IPS-11a (cell line): ENCODE data around the gene PRSS12.
"Not testable (repeated sequence)": the region's sequence is repeated elsewhere in the genome, so short reads cannot be mapped to it uniquely, and the experiment has no call there.

Experiments
- H3K4me3 ChIP-seq: one replicate; pipeline ENCODE4 v1.5.1; 2013; ENCODE audit warnings: low read depth, low read length, control low read depth

PRSS12 gene

DNA sequence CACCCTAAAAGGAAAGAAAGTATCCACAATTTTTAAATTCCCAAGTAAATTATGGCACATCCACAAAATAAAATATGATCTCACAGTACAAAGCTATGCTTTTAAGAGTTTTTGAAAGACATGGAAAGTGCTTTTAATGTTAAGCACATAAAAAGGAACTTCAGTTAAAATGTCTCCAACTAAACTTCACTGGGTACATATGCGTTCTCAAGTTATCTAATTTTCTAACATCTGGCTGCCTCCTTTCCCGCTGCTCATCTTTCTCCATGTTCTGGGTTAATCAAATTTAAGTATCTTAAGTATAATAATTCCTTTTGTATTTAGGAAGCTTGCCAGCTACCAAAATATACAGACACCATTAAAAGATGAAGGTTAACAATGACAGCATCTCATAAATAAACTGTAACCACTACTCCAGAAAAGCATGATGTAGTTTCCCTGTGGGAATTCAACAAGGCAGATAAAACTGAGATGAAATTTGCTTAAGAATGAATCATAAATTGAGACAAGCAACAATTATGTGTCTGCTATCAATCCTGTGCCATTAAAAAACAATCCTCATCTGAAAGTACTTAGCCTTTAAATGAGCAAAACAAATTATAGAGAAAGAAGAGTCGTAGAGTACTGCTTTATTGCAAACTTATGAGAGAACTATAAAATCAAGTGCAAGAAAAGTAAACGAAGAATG is 25.1 kb downstream of the PRSS12 start:
- H3K4me3 ChIP-seq: no peak overlapping the region

GRCh38 chr4:118326585-118326984 is 26.2 kb downstream of the PRSS12 start:
- H3K4me3 ChIP-seq: no peak overlapping the region

GRCh38 chr4:118325431-118325830 is 27.4 kb downstream of the PRSS12 start:
- no peak overlapping the region for H3K4me3 ChIP-seq

GRCh38 chr4:118322831-118323502 is 29.8 kb downstream of the PRSS12 start:
- no peak overlapping the region for H3K4me3 ChIP-seq

DNA sequence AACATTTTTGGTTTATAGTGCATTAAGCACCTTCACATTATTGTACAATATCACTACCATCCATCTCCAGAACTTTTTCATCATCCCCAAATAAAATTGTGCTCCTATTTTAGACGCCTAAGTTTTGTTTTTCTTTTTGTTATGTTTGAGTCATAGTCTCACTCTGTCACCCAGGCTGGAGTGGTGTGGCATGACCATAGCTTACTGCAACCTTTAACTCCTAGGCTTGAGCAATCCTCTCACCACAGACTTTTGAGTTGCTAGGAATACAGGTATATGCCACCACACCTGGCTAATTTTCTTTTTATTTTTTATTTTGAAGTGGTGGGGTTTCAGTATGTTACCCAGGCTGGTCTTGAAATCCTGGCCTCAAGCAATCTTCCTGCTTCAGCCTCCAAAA is 33.9 kb downstream of the PRSS12 start:
- no peak overlapping the region for H3K4me3 ChIP-seq

GRCh38 chr4:118317691-118318090 is 35.1 kb downstream of the PRSS12 start:
- H3K4me3 ChIP-seq: no peak overlapping the region

- no peak overlapping the region for H3K4me3 ChIP-seq
These were observed 38.6 kb downstream of the PRSS12 start for GRCh38 chr4:118314221-118314620.

- no peak overlapping the region for H3K4me3 ChIP-seq
These were observed 39.7 kb downstream of the PRSS12 start for GRCh38 chr4:118313098-118313497.

GRCh38 chr4:118308306-118309030 is 44.3 kb downstream of the PRSS12 start:
- H3K4me3 ChIP-seq: no peak overlapping the region

GRCh38 chr4:118307643-118308042 is 45.2 kb downstream of the PRSS12 start:
- no peak overlapping the region for H3K4me3 ChIP-seq

DNA sequence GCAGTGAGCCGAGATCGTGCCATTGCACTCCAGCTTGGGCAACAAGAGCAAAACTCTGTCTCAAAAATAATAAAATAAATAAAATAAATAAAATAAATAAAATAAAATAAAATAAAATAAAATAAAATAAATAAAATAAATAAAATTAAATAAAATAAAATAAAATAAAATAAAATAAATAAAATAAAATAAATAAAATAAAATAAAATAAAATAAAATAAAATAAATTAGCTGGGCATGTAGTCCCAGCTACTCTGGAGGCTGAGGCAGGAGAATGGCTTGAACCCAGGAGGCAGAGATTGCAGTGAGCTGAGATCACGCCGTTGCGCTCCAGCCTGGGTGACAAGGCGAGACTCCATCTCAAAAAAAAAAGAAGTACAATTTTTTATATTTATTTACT is 53.2 kb downstream of the PRSS12 start:
- H3K4me3 ChIP-seq: not testable (repeated sequence)

DNA sequence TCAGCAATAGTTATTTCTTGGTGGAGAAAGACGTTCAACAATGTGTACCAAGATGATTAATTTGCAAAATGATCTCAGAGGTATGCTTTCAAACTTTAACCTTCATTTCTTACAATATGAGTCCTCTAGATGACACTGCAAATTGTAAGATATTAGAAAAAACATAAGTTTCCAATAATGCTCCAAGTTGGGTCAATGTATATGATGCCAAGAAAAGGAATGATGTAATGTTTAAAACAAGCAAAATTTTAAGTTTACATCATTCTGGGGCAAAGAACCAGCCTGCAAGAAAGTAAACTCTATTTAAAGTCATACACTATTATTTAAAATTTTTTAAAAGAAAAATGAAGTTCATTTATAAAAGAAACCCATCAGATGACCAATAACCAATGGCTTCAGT is 56.1 kb downstream of the PRSS12 start:
- no peak overlapping the region for H3K4me3 ChIP-seq

DNA sequence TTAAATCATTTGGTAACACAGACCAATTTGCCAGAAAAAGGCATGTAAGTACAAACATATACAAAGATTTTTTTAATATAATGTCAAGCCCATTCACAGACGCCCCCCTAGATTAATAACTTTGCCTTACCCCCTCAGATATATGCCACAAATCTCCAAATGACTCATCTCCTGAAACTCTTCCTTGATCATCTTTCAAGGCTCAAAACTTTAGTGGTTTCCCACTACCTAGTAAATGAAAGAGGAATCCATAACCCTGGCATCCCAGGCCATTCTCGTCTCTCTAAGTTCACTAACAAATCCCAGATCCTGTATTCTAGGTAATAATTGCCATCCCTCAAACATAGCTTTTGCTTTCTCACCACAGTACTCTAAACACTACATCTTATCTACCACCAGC is 61.9 kb downstream of the PRSS12 start:
- no peak overlapping the region for H3K4me3 ChIP-seq

- no peak overlapping the region for H3K4me3 ChIP-seq
These were observed 63.0 kb downstream of the PRSS12 start for GRCh38 chr4:118289794-118290193.

- no peak overlapping the region for H3K4me3 ChIP-seq
These were observed 64.9 kb downstream of the PRSS12 start for GRCh38 chr4:118287711-118288451.

DNA sequence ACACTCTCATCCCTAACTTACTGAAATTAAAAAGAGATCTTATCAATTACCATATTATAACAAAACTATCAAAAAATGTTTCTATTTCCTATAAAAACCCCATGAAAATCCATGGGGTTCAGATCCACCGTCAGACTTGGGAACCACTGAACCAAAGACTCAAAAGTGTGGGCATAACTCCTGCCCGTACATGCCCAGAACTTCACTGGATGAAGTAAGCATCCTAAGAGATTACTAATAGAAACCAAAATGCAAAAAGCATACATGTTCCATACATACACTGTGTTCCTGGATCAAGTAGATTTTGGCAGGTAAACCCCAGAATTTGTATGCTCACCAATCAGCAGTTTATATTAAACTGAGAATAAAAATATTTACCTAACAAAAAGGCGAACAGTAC is 66.1 kb downstream of the PRSS12 start:
- no peak overlapping the region for H3K4me3 ChIP-seq

DNA sequence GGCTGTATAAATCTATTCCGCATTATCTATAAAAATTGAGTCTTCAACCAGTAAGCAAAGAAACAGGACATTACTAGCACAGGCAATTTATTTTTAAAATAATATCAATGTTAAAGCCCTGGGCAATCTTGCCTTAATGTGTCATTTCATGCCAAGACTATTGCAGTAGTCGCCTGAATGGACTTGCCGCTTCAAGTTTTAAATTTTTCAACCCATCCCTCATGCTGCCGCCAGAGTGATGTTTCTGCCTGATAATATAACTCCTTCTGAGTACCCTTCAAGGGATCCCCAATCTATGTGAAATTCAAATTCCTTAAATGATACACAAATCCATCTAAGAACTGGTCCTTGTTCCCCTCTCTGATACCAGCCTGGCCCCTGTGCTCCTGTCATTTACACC is 66.9 kb downstream of the PRSS12 start:
- no peak overlapping the region for H3K4me3 ChIP-seq

DNA sequence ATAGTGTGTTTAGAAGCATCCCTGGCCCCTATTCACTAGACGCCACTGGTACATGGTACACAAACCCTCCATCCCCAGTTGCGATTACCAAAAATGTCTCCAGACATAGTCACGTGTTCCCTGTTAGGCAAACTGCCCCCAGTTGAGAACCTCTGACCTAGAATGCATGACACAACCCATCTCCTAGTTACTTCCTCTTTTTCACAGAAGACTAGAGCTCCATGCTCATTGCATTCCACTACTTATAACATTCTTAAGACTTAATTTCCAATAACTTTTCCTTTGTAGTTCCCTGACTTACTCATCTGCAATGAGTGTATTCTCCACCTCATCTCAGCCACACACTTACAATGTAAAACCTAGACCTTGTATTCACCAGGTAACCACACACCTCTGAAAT is 68.6 kb downstream of the PRSS12 start:
- H3K4me3 ChIP-seq: no peak overlapping the region

- no peak overlapping the region for H3K4me3 ChIP-seq
These were observed 70.1 kb downstream of the PRSS12 start for GRCh38 chr4:118282692-118283091.

- no peak overlapping the region for H3K4me3 ChIP-seq
These were observed 71.0 kb downstream of the PRSS12 start for GRCh38 chr4:118281611-118282442.
